ENCODE data around the gene HAGH. TPM values are rescaled to one million over a fixed set of nuclear protein-coding genes. Genes with fewer than 3 reads are reported as not detected.

Gene HAGH
- total RNA-seq, 1 donor from 2014 or later, result 71.8 TPM

GRCh38 chr16:1865902-1866690, 39.5 kb upstream of the HAGH start:
- intact Hi-C loops (cut with DNase I), result loop anchor here (10.0 kb wide), 1 partner anchor 59 kb away; no protein-coding TSS in a partner anchor
- ATAC-seq (no peak), DNase-seq (no peak)
- Histone ChIP-seq H3K9me3 (no peaks in the 10 kb centered on the region), H3K27me3 (peaks cover 8% of the 10 kb centered on the region), H3K36me3 (no peaks in the 10 kb centered on the region), H3K27ac (no peak overlapping the region), H3K4me3 (no peak overlapping the region), H3K4me1 (no peaks in the 10 kb centered on the region)
- TF ChIP-seq, protein P1, sequence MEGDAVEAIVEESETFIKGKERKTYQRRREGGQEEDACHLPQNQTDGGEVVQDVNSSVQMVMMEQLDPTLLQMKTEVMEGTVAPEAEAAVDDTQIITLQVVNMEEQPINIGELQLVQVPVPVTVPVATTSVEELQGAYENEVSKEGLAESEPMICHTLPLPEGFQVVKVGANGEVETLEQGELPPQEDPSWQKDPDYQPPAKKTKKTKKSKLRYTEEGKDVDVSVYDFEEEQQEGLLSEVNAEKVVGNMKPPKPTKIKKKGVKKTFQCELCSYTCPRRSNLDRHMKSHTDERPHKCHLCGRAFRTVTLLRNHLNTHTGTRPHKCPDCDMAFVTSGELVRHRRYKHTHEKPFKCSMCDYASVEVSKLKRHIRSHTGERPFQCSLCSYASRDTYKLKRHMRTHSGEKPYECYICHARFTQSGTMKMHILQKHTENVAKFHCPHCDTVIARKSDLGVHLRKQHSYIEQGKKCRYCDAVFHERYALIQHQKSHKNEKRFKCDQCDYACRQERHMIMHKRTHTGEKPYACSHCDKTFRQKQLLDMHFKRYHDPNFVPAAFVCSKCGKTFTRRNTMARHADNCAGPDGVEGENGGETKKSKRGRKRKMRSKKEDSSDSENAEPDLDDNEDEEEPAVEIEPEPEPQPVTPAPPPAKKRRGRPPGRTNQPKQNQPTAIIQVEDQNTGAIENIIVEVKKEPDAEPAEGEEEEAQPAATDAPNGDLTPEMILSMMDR (IDR thresholded peaks at IDR 0.05), result no peak

DNA sequence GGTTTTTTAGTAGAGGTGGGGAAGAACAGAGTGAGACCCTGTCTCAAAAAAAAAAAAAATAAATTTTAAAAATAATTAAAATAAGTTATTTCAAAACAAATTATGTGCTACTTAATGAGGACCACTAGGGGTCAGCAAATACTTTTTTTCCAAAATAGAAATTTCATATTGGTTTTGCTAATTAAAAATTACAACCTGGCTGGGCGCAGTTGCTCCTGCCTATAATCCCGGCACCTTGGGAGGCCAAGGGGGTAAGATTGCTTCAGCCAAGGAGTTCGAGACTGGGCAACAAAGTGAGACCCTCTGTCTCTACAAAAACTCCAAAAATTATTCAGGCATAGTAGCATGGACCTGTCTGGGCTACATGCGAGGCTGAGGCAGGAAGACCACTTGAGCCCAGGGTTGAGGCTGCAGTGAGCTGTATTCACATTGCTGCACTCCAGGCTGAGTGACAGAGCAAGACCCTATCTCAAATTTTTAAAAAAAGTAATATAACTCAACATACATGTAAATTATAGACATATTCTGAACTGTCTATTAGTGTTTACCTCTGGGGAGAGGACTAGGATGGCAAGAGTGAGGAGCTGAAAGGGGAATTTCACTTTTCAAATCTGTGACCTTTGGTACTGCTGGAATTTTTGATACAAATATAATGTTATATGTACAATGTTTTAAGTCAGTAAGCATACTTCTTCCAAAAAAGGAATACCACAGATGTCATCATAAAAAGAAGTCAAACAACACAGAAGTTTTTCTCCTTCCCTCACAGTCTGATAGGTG, 37.2 kb upstream of the HAGH start:
- Histone ChIP-seq H3K4me3 (no peak overlapping the region), H3K36me3 (no peaks in the 10 kb centered on the region), H3K4me1 (no peaks in the 10 kb centered on the region), H3K27ac (no peak overlapping the region), H3K9me3 (no peaks in the 10 kb centered on the region), H3K27me3 (peaks cover 22% of the 10 kb centered on the region)
- TF ChIP-seq, protein P1 (IDR thresholded peaks at IDR 0.05), result peak; percentile 67
- ATAC-seq, result no peak
- intact Hi-C loops (cut with DNase I), result loop anchor here (10.0 kb wide), 1 partner anchor 61 kb away; no protein-coding TSS in a partner anchor
- DNase-seq, result no peak

GRCh38 chr16:1862394-1862793, 35.8 kb upstream of the HAGH start:
- Histone ChIP-seq H3K36me3 (no peaks in the 10 kb centered on the region), H3K4me1 (no peaks in the 10 kb centered on the region), H3K4me3 (no peak overlapping the region), H3K27ac (no peak overlapping the region), H3K9me3 (no peaks in the 10 kb centered on the region), H3K27me3 (peaks cover 36% of the 10 kb centered on the region)
- ATAC-seq (no peak), DNase-seq (no peak)
- intact Hi-C loops (cut with DNase I), result loop anchor here (10.0 kb wide), 1 partner anchor 62 kb away; no protein-coding TSS in a partner anchor
- TF ChIP-seq, protein P1 (IDR thresholded peaks at IDR 0.05), result no peak

DNA sequence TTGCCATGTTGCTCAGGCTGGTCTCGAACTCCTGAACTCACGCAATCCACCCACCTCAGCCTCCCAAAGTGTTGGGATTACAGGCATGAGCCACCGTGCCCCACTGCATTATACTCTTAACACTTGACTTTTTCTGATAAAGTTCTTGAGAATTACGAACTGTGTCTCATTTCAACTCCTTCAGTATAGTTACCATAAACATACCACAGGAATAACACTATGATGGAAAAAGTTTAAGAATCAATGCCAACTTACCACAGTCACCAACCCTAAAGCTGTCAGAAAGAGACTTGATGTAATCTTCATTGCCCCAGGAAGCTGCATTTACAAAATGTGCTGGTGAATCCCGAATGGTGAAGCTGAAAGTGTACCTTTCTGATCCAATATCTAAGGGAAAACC, 35.1 kb upstream of the HAGH start:
- Histone ChIP-seq H3K27ac (no peak overlapping the region), H3K36me3 (no peaks in the 10 kb centered on the region), H3K27me3 (peaks cover 43% of the 10 kb centered on the region), H3K9me3 (no peaks in the 10 kb centered on the region), H3K4me1 (no peaks in the 10 kb centered on the region), H3K4me3 (no peak overlapping the region)
- ATAC-seq (no peak), DNase-seq (no peak)
- intact Hi-C loops (cut with DNase I), result loop anchor here (10.0 kb wide), 1 partner anchor 63 kb away; no protein-coding TSS in a partner anchor
- TF ChIP-seq, protein P1 (IDR thresholded peaks at IDR 0.05), result no peak

- Histone ChIP-seq H3K27me3 (peaks cover 40% of the 10 kb centered on the region), H3K36me3 (no peaks in the 10 kb centered on the region), H3K4me1 (no peaks in the 10 kb centered on the region), H3K4me3 (no peak overlapping the region), H3K9me3 (no peaks in the 10 kb centered on the region), H3K27ac (no peak overlapping the region)
- intact Hi-C loops (cut with DNase I), result loop anchor here (10.0 kb wide), 1 partner anchor 65 kb away; no protein-coding TSS in a partner anchor
- TF ChIP-seq, protein P1 (IDR thresholded peaks at IDR 0.05), result no peak
- ATAC-seq (peak; percentile 74), DNase-seq (peak; percentile 67)
Measured at GRCh38 chr16:1859650-1860049, 33.0 kb upstream of the HAGH start.

Measured in upper lobe of right lung (tissue), 1 donor.